Testis (tissue), 2 donors: ENCODE data around the gene PPP6R1.

Source experiments
- CTCF ChIP-seq, 3 experiments: fragments of 450-650 bp in 2 of 3; fragments of 200-600 bp in 1 of 3; sonication (generic) in 1 of 3; IDR thresholded peaks; one replicate each; pipeline ENCODE4 v1.5.1; 2016 to 2019; ENCODE audit warnings: antibody characterized with exemption in 3 of 3, mild to moderate bottlenecking in 2 of 3, moderate library complexity in 1 of 3
- POLR2A ChIP-seq: fragments of 450-650 bp; IDR thresholded peaks from one replicate; pipeline ENCODE4 v1.6.1; 2017; ENCODE audit warnings: antibody characterized with exemption, mild to moderate bottlenecking, moderate library complexity

DNA sequence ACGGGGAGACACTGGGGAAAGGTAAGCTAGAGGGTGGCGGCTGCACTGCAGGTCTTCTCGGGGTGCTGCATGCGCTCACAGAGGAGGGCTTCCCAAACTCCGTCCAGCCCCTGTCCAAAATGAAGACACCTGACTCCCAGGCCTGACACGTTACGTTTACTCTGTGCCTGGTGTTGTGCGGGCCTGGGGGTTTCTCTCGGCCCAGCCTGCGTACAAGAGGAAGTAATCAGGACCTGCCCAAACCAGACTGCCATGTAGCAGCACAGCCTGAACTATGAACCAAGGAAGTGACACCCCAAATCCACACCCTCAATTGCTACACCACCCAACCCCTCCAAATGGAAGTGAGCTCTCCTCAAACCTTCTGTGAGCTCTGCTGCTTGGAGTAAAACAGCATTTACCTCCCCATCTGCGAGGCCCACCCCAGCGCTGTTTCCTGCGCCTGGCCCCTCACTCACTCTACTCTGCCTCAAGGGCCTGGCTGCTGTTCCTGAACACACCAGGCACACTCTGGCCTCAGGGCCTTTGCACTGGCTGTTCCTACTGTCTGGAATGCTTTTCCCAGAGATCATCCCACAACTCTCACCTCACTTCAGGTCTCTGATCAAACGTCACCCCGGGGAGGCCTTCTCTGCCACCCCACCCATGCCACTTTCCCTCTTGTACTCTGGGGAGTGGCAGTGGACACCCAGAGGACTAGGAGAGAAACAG is 18.1 kb upstream of the PPP6R1 start:
- no peak for TF ChIP-seq CTCF (IDR thresholded peaks at IDR 0.05)
- no peak for TF ChIP-seq POLR2A
